HCT116 (cell line): ENCODE measurements around the gene WWOX. TPM values are rescaled to one million over a fixed set of nuclear protein-coding genes. Genes with fewer than 3 reads are reported as not detected.

ENCODE experiments used
- ATAC-seq: fragments of 200-7000 bp; cut with Tn5 transposase; 2 replicates; pipeline ENCODE4 v1.9.1; 2020; ENCODE audit warnings: mild to moderate bottlenecking, moderate library complexity
- BruUV-seq: library from RNA; stranded (reverse); fragments of 400-500 nt; replicated peaks from 2 replicates; lab custom pipeline; 2021; lab: Mats Ljungman, UMichigan
- CTCF ChIA-PET: fragments of 300-600 bp; sonication (Branson Sonifier 250); formaldehyde crosslinking; loops from one replicate; lab custom pipeline; 2021; ENCODE audit warnings: antibody characterized with exemption; lab: Charles Lee
- POLR2A ChIA-PET: fragments of 300-600, 350-600 bp; sonication (Branson Sonifier 250); formaldehyde crosslinking; loops from one replicate; lab custom pipeline; 2021; ENCODE audit warnings: antibody characterized with exemption; lab: Charles Lee
- RAD21 ChIA-PET, 2 experiments: fragments of 300-600 bp; sonication (Branson Sonifier 250); formaldehyde crosslinking; loops; one replicate each; lab custom pipeline; 2023; ENCODE audit warnings: low total read pairs in 2 of 2; ENCODE audit not compliant: uncharacterized antibody in 2 of 2, unreplicated experiment in 2 of 2, low non-redundant PET in 1 of 2; lab: Charles Lee
- DNase-seq: peaks from one replicate; pipeline ENCODE4 v3.0.0-alpha.2; 2010; ENCODE audit warnings: low read depth, low spot score
- H2AFZ ChIP-seq: fragments of 200-600 bp; shearing (Covaris generic), sonication (generic); 2 replicates; pipeline ENCODE4 v1.6.1; 2017; ENCODE audit warnings: low read depth, mixed run types, mixed read lengths, antibody characterized with exemption, low read length; ENCODE audit not compliant: poor library complexity, severe bottlenecking
- H3K27ac ChIP-seq: 2 replicates; pipeline ENCODE4 v1.5.1; 2012; ENCODE audit warnings: low read depth, low read length
- H3K27me3 ChIP-seq: fragments of 200-600 bp; sonication (generic); 2 replicates; pipeline ENCODE4 v1.6.1; 2016; ENCODE audit warnings: mixed run types, low read length, mixed read lengths; ENCODE audit not compliant: insufficient read depth
- H3K36me3 ChIP-seq, 2 experiments: fragments of 200-500 bp in 1 of 2; fragments of 200-600 bp in 1 of 2; sonication (Bioruptor generic) in 1 of 2; sonication (generic) in 1 of 2; 2 replicates each; pipeline versions ENCODE4 v1.5.1 to v1.6.1; 2014 to 2016; ENCODE audit warnings: low read length in 2 of 2, inconsistent platforms in 1 of 2, mixed read lengths in 1 of 2, mixed run types in 1 of 2; ENCODE audit not compliant: insufficient read depth in 2 of 2, control insufficient read depth in 1 of 2
- H3K4me1 ChIP-seq, 2 experiments: fragments of 200-600 bp in 1 of 2; sonication (generic) in 1 of 2; 2 replicates each; pipeline versions ENCODE4 v1.5.1 to v1.6.1; 2012 to 2017; ENCODE audit warnings: low read length in 2 of 2, inconsistent platforms in 1 of 2, mild to moderate bottlenecking in 1 of 2, mixed read lengths in 1 of 2, mixed run types in 1 of 2, moderate library complexity in 1 of 2; ENCODE audit not compliant: insufficient read depth in 2 of 2, control insufficient read depth in 1 of 2
- H3K4me2 ChIP-seq: fragments of 200-600 bp; sonication (generic); 2 replicates; pipeline ENCODE4 v1.6.1; 2017; ENCODE audit warnings: mixed run types, low read length, mixed read lengths
- H3K4me3 ChIP-seq, 2 experiments: fragments of 200-600 bp in 1 of 2; sonication (generic) in 1 of 2; replicated peaks in 1 of 2; 2 replicates each; pipeline ENCODE4 v1.5.1; 2011 to 2016; ENCODE audit warnings: low read length in 2 of 2, control low read depth in 1 of 2, low read depth in 1 of 2, mild to moderate bottlenecking in 1 of 2, mixed read lengths in 1 of 2, mixed run types in 1 of 2
- H3K79me2 ChIP-seq: fragments of 200-600 bp; sonication (generic); 2 replicates; pipeline ENCODE4 v1.6.1; 2017; ENCODE audit warnings: mild to moderate bottlenecking, mixed run types, low read length, moderate library complexity, mixed read lengths; ENCODE audit not compliant: insufficient read depth
- H3K9ac ChIP-seq: fragments of 200-600 bp; sonication (generic); 2 replicates; pipeline ENCODE4 v1.6.1; 2016; ENCODE audit warnings: low read length, mixed read lengths
- H3K9me2 ChIP-seq: fragments of 200-600 bp; sonication (generic), shearing (Covaris generic); 2 replicates; pipeline ENCODE4 v1.6.1; 2017; ENCODE audit warnings: mixed run types, mild to moderate bottlenecking, moderate library complexity; ENCODE audit not compliant: insufficient read depth
- H3K9me3 ChIP-seq, 2 experiments: fragments of 200-500 bp in 1 of 2; fragments of 200-600 bp in 1 of 2; sonication (Bioruptor generic) in 1 of 2; sonication (generic) in 1 of 2; 2 replicates each; pipeline ENCODE4 v1.6.1; 2014 to 2017; ENCODE audit warnings: low read length in 2 of 2, mixed read lengths in 2 of 2, inconsistent platforms in 1 of 2, low read depth in 1 of 2, mild to moderate bottlenecking in 1 of 2, mixed run types in 1 of 2, moderate library complexity in 1 of 2; ENCODE audit not compliant: control insufficient read depth in 1 of 2, insufficient read depth in 1 of 2
- H4K20me1 ChIP-seq: fragments of 200-600 bp; sonication (generic), shearing (Covaris generic); 2 replicates; pipeline ENCODE4 v1.6.1; 2017; ENCODE audit warnings: mixed run types, mild to moderate bottlenecking, moderate library complexity; ENCODE audit not compliant: insufficient read depth
- CBX3 ChIP-seq: IDR thresholded peaks from 2 replicates; pipeline ENCODE4 v1.6.1; 2012; ENCODE audit warnings: low read depth
- CEBPB ChIP-seq: IDR thresholded peaks from 2 replicates; pipeline ENCODE4 v1.6.1; 2012; ENCODE audit warnings: low read depth
- ELF1 ChIP-seq: IDR thresholded peaks from 2 replicates; pipeline ENCODE4 v1.6.1; 2012; ENCODE audit warnings: low read depth, borderline replicate concordance
- EZH2 ChIP-seq: fragments of 200-600 bp; sonication (generic); IDR thresholded peaks from 2 replicates; pipeline ENCODE4 v1.6.1; 2017; ENCODE audit warnings: antibody characterized with exemption, mixed run types
- EZH2phosphoT487 ChIP-seq: fragments of 200-600 bp; IDR thresholded peaks from 2 replicates; pipeline ENCODE4 v1.6.1; 2018; ENCODE audit warnings: antibody characterized with exemption, borderline replicate concordance
- FOSL1 ChIP-seq: IDR thresholded peaks from 2 replicates; pipeline ENCODE4 v1.6.1; 2012; ENCODE audit warnings: low read depth
- JUND ChIP-seq: IDR thresholded peaks from 2 replicates; pipeline ENCODE4 v1.6.1; 2012
- POLR2A ChIP-seq: IDR thresholded peaks from 2 replicates; pipeline ENCODE4 v1.7.0; 2011; ENCODE audit warnings: borderline replicate concordance; ENCODE audit not compliant: insufficient read depth, insufficient read length; ENCODE audit errors: extremely low read depth
- POLR2AphosphoS5 ChIP-seq: IDR thresholded peaks from 2 replicates; pipeline ENCODE4 v1.6.1; 2011; ENCODE audit warnings: mild to moderate bottlenecking, low read depth, low read length, moderate library complexity
- RAD21 ChIP-seq: IDR thresholded peaks from 2 replicates; pipeline ENCODE4 v1.6.1; 2012; ENCODE audit warnings: low read depth, mild to moderate bottlenecking
- TCF7L2 ChIP-seq: IDR thresholded peaks from 2 replicates; pipeline ENCODE4 v1.7.0; 2011; ENCODE audit warnings: borderline replicate concordance, inconsistent platforms; ENCODE audit not compliant: insufficient read depth, insufficient read length; ENCODE audit errors: extremely low read depth
- YY1 ChIP-seq: IDR thresholded peaks from 2 replicates; pipeline ENCODE4 v1.6.1; 2011; ENCODE audit warnings: low read length, low read depth, moderate library complexity, mild to moderate bottlenecking; ENCODE audit not compliant: insufficient replicate concordance; ENCODE audit errors: extremely low read depth
- ZFX ChIP-seq: fragments of 450-650 bp; IDR thresholded peaks from 2 replicates; pipeline ENCODE4 v1.6.1; 2017
- ZNF274 ChIP-seq: fragments of 200-500 bp; sonication (Bioruptor generic); IDR thresholded peaks from 2 replicates; pipeline ENCODE4 v1.6.1; 2014; ENCODE audit warnings: mild to moderate bottlenecking, low read depth, low read length, inconsistent platforms
- intact Hi-C: fragments of 100-400 bp; cut with micrococcal nuclease; formaldehyde crosslinking; loops from 2 replicates; pipeline ENCODE4 v1.10.0; 2022
- total RNA-seq: library from RNA; stranded (reverse); gene quantifications from one replicate; pipeline ENCODE4 v1.2.1, GENCODE V29; 2021; ENCODE audit not compliant: unreplicated experiment
- TF ChIP-seq, protein P1 (sequence below): IDR thresholded peaks from 2 replicates; pipeline ENCODE4 v1.6.1; 2012; ENCODE audit warnings: low read depth
- TF ChIP-seq, protein P2 (sequence below): IDR thresholded peaks from 2 replicates; pipeline ENCODE4 v1.6.1; 2012

WWOX gene
- total RNA-seq, 1 experiment from 2014 or later, result 13.7 TPM

- TF ChIP-seq EZH2 (no peak), JUND (no peak), TCF7L2 (no peak), POLR2A (no peak), RAD21 (no peak), CEBPB (no peak), ELF1 (no peak), FOSL1 (no peak), CBX3 (no peak), ZNF274 (no peak), ZFX (no peak), YY1 (no peak), POLR2AphosphoS5 (no peak), EZH2phosphoT487 (no peak)
- TF ChIP-seq, protein P1, sequence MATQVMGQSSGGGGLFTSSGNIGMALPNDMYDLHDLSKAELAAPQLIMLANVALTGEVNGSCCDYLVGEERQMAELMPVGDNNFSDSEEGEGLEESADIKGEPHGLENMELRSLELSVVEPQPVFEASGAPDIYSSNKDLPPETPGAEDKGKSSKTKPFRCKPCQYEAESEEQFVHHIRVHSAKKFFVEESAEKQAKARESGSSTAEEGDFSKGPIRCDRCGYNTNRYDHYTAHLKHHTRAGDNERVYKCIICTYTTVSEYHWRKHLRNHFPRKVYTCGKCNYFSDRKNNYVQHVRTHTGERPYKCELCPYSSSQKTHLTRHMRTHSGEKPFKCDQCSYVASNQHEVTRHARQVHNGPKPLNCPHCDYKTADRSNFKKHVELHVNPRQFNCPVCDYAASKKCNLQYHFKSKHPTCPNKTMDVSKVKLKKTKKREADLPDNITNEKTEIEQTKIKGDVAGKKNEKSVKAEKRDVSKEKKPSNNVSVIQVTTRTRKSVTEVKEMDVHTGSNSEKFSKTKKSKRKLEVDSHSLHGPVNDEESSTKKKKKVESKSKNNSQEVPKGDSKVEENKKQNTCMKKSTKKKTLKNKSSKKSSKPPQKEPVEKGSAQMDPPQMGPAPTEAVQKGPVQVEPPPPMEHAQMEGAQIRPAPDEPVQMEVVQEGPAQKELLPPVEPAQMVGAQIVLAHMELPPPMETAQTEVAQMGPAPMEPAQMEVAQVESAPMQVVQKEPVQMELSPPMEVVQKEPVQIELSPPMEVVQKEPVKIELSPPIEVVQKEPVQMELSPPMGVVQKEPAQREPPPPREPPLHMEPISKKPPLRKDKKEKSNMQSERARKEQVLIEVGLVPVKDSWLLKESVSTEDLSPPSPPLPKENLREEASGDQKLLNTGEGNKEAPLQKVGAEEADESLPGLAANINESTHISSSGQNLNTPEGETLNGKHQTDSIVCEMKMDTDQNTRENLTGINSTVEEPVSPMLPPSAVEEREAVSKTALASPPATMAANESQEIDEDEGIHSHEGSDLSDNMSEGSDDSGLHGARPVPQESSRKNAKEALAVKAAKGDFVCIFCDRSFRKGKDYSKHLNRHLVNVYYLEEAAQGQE, result no peak
- TF ChIP-seq, protein P2, sequence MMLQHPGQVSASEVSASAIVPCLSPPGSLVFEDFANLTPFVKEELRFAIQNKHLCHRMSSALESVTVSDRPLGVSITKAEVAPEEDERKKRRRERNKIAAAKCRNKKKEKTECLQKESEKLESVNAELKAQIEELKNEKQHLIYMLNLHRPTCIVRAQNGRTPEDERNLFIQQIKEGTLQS, result no peak
- Histone ChIP-seq H3K27me3 (no peaks in the 10 kb centered on the region), H3K36me3 (no peaks in the 10 kb centered on the region), H3K9me3 (peaks cover 7 to 18% of the 10 kb centered on the region in 2 experiments; a peak in 2 of 4 replicates), H4K20me1 (no peaks in the 10 kb centered on the region), H2AFZ (no peak overlapping the region), H3K9me2 (no peaks in the 10 kb centered on the region), H3K27ac (no peak overlapping the region), H3K79me2 (no peaks in the 10 kb centered on the region), H3K4me2 (no peak overlapping the region), H3K4me3 (no peak overlapping the region), H3K4me1 (no peaks in the 10 kb centered on the region), H3K9ac (no peak overlapping the region)
- DNase-seq (no peak), ATAC-seq (no peak)
- BruUV-seq, result no TSS peak
- POLR2A ChIA-PET, result no interaction called here
- RAD21 ChIA-PET, result no interaction called here
- CTCF ChIA-PET, result no interaction called here
- intact Hi-C loops, result no loop called here
These were observed 1113.8 kb downstream of the WWOX start for GRCh38 chr16:79213214-79213613.
